Activated CD8-positive, alpha-beta memory T cell treated with anti-CD3 and anti-CD28 coated beads for 24 hours (primary cell): ENCODE data around the gene ADGRB2.
A peak's percentile ranks its signal among the peaks of the same experiment; 100 is the strongest.

Source experiments
- DNase-seq: peaks from one replicate; pipeline ENCODE4 v3.0.0-alpha.2; 2020

Gene ADGRB2

DNA sequence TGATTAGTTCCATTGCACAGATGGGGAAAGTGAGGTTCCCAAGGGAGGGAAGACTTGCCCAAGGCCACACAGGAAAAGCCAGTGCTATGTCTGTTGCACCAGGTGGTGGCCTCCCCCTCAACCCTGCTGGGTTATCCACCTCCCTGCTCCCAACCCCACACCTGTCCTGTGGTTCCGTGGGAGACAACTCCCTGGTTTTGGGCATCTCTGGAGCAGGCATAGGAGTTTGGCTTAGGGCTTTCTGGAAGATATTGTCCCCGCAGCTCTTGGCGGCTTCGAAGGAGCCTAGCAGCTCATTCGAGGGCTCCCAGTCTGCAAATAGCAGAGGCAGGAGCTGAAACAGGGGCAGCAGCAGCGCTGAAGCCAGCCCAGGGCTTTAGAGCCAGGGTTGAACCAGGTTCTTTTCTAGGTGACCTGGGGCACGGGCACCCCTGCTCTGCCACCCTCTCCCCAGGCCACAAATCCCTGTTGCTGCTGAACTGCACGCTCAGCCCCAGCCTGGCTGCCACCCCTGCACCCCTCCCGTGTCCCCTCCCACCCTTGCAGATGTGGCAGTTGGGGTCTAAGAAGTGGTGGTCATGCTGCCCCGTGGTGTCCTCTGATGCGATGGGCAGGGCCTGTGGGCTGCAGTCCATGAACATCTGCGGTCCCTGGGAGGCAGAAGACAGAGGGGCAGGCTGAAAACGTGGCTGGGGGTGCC, 29.6 kb upstream of the ADGRB2 start:
- DNase-seq, result no peak

DNA sequence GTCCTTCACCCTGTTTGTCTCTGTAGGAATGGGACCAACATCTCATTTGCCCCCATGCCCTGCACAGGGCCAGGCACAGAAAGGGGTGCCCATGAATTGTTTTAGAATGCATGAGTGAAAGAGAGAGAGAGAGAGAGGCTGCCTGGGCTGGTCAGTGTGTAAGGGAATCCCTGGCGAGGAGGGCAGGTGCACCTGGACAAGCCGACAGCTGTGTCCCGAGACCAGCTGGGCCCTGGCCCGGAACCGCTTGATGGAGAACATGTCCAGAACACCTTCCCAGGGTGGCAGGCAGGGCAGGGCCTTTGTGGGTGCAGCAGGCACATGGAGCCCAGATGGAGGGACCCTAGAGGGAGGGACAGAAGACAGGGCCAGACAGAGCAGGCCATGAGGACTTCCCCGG, 28.9 kb upstream of the ADGRB2 start:
- DNase-seq, result no peak

DNA sequence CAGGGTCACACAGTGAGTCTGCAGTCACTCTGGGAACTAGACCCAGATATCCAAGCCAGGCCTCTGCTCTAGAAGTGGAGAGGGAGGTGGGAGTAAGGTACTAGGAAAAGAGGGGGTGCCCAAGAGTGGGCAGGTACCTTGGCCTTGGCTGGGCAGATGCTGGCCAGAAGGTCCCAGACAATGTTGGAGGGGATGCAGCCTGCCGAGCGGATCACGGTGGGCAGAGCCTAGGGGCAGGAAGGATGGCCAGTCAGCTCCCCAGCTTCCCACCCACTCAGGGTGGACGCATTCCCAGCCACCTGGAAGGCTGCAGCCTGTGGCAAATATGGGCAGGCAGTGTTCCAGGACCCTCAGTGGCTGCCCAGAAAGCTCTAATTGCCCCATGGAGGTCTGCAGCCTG, 28.4 kb upstream of the ADGRB2 start:
- DNase-seq, result no peak

DNA sequence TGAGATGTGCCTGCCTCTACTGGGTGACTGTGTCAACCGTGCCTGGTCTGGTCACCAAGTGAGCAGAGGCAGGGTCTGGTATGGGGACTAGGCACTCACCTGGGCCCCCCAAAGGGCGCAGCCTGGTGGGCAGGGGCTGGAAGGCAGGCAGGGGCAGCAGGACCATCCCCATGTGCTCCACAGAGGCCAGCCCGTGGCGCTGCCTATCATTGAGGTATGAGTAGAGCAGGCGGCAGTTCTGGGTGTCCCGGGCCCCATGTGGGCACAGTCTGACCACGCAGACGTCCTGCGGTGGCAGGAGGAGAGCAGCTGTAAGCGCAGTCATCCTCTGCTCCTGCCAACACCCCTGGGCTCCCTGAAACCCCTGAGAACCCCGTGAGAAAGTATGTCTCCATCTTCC, 28.0 kb upstream of the ADGRB2 start:
- DNase-seq, result no peak

DNA sequence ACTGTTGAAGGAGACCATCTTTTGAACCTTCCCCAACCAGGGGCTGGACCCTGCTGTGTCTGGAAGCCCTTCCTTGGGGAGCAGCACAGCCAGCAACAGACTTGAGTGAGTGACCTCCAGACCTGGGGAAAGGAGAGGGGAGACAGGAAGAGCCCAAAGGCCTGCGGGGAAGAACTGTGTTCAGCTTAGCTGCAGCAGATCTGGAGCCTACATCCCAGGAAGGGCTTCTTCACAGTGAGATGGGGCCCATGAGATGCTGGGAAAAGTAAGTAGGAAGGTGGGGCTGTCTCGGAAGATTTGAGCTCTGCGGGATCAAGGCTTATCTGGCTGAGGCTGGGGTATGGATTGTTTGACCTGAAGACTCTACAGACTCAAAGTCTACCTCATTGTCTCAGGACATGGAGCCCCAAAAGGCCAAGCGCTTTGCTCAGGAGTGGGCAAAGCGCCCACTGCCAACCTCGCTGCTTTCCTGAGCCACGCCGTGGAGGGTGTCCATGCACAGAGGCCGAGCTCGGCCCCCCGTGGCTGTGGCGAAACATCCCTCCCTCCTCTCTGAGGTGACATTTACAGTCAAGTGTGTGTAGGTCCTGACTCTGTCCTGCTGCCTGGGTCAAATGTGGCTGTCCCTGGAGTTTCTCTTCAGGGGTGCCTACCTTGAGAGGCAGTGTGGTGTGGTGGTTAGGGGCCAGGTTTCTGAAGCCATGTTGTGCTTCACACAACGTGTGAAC, 27.2 kb upstream of the ADGRB2 start:
- DNase-seq, result no peak

DNA sequence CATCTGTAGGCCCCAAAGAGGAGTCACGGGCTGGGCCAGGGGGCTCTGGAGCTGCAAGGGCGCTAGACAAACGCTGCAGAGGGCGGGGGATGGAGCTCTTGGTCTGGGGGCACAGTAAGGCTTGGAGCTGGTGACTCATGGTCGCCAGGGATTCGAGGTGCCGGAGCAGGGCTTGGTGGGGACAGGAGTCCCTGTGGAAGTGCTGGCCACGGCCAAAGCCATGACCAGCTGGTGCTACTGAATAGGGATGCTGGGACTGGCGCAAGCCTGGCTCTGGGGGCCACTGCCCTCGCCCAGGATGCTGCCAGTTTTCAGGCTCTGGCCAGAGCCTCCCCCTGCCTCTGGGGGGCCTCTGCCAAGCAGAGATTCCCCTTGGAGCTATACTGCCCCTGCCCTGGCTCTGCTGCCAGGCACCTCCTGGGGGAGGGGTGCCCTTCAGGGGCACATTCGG, 26.5 kb upstream of the ADGRB2 start:
- no peak for DNase-seq

DNA sequence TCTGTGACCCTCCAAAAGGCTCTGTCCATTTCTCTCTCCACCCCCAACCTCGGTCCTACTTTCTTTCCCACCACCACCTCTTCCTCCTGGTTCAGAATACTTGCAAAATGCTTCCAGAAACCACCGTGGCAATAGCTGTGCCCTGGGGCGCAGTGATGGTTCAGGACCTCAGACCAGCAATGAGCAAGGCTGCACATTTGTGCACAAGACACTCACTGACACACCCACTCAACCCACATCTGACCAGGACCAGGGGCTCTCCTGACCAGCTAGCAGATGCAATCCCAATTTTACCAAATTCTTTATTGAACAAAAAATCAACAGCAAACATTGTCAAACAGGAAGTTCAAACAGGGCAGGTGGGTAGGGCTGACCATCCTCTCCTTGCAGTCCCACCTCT, 26.0 kb upstream of the ADGRB2 start:
- DNase-seq, result no peak

DNA sequence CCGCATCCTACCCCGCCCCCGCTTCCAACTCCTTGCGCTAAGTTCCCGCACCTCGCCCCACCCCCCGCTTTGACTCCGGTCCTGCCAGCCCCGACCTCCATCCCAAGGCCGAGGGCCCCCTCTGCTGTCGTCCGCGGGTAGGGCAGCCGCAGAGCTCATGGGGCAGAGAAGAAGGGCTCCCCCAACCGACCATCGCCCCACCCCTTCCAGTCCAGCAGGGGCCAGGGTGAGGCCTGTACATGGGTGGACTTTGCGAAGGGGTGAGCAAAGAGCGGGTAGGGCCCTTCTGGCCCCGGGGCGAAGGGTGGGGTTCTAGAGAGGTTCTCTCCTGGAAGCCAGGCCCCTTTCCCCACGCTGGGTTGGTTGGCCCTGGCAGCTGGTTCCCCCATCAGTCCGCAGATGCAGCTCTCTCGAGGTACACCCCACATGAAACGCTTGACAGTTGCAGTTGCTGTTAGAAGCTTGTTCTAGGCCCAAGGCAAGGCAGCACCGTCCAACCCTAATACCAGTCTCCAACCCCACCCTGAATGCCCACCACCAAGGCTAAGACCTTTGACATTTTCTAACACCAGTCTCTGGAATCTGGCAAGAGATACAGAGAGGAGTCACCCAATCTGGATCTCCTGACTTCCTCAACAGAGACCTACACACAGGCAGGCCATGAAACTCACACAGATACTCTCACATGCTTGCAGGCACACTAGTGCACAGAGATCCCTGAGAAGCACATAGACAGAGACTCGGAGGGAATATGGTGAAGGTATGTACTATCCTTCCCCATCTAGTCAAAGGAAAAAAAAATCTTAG, 25.3 kb upstream of the ADGRB2 start:
- peak; percentile 100 for DNase-seq

DNA sequence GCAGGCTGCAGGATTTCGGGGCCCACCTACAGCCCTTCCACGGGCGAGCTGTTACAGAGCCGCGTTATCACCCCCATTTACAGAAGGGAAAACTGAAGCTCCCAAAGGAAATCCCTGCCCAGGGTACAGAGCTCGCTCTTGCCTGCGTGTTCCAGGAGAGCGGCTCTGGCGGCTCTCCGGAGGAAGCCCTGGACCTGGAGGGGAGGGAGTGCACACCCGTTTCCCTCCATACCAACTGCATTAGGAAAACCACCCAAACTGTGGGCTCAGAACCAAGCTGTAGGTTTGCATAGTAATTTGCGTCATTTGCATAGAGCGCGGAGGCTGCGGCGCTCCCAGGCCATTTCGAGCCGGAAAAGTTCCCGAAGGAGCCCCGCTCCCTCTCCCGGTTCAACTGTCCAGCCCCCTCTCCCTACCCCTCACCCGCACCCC, 24.7 kb upstream of the ADGRB2 start:
- no peak for DNase-seq

DNA sequence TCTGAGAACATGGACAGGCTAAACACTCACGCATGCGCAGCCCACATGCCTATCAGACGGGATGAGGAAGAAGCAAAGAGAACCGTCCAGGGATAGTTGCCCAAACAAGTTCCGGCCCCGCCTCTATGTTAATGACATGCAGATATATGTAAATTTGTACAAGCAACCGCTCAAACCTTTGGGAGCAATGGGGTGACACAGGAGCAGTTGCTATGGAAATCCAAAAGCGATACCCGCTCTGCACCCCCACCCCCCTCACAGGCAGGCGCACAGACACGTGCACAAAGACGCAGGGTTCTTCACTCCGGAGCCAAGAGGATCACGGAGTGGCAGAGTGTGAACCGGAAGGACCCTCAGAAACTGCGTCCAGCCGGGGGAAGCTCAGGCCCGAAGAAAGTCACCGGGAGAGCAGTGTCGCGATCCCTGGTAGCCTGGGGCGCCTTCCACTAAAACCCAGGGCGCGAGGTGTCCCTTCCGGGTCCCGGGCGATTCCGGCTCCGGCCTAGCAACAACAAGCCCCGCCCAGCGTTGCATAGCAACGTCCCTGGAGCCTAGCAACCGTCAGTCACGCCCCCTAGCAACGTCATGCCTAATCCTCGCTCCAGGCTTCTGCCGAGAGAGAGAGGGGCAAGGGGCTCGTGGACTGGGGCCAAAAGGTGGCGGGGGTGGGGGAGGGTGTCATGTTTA, 24.1 kb upstream of the ADGRB2 start:
- peak; percentile 96 for DNase-seq

DNA sequence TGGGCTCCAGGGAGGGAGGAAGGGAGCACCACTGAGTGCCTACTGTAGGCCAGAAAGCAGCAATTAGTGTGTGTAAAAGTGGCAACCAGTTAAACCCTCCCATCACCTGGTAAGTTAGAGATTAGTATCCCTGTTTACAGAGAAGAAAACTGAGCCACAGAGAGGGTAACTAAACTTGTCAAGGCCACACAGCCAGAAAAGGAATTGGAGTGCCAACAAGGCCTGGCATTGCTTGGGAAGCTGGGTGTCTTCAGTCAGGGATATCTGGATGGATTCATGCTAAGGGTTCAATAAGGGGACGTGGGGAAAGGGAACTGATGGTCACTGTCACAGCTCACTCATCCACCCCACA, 23.6 kb upstream of the ADGRB2 start:
- DNase-seq, result no peak

DNA sequence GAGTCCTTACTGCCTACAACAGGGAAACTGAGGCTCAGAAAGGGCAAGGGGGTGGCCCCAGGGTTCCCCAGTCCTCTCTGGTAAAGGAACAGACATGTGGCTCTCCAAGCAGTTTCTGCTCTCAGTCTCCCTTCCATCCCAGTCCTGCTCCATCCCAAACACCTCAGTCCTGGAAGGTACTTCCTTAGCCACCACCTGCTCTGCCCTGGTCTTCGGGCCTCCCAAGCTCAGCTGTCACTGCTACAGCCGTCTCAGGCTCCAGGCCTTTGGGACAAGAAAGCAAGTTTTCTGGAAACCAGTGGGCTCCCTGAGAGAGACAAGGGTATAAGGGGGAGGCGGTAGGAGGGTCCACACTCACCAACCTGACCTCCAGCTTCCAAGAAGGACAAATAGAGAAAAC, 23.1 kb upstream of the ADGRB2 start:
- no peak for DNase-seq

DNA sequence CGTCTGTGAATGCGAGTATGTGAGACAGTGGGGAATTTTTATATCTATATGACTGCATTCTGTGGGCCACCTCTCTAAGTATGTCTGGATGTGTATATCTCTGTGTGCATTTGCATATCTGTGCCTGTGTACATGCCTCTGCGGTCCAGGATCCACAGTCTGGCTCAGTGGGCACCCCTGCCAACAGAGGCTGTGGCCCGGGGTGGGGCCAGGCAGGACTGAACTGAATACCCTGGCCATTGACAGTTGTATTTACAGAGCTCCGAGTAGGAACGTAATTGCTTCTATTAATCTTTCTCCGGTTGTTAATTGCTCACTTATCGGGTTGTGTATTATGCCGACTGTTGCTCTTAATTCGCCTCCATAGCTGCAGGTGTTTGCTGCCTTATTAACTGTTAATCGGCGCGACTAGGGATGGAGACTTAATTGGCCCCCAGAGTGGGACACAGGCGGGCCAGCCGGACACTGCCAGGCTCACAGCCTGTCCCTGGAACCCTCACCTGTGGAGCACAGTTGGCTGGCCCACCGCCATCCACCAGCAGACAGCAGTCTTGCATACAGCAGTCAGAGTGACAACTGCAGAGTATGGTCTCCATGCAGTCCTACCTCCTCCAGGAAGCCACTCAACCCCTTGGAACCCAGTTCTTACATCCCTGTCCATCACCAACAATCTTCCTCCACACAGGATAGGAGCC, 22.4 kb upstream of the ADGRB2 start:
- DNase-seq, result no peak

DNA sequence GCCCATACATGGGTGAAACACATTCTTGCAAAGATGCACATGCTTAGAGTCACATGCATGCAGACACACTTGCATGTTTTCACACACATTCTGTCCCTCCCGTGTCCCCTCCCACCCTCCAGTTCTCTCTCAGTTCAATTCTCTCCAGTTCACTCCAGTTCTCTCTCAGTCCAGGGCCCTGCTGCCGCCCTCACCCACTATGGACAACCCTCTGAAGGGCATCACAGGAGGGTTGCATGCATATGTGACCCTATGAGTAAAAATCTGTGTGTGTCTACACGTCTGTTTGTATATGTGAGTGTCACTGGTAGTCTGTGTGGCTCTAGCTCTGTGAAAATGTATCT, 21.8 kb upstream of the ADGRB2 start:
- no peak for DNase-seq

DNA sequence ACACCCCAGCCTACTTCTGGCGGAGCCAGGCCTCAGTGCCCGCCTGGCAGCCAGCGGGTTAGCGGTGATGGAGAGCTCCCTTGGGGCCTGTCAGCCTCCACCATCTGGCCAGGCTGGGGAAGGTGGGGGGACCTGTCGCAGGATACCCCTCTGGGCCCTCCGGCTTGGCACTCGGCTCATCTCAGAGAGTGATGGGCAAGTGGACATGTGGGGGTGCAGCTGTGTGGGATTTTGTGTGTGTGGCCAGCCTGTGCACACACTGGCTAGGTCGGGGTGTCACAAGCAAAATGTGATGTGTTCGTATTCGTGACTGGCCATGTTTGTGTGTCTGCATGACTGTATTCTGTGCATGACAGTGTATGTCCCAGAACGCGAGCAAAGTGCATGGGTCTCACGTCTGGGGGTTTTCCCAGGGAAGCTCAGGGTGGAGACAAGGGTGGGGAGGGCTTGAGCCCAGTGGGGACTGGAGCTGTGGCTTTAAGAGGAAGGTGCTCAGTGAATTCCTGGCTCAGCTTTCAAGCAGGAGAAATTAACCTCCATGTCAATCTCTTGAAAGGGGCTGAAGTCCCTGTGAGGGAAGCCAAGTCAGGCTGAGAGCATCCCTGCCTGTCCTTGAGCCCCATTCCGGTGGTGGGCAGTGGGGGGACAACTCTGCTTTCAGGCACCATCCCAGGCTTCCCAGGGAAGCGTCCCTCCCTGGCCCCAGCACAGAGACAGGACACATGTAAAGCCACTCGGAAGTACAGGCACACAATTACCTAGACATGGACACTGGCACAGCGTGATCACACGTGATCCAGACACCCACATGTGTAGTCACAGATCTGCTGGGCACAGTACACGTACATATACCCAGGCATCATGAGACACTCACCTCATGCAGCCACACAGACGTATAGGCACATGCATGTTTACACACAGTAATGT, 21.1 kb upstream of the ADGRB2 start:
- no peak for DNase-seq

DNA sequence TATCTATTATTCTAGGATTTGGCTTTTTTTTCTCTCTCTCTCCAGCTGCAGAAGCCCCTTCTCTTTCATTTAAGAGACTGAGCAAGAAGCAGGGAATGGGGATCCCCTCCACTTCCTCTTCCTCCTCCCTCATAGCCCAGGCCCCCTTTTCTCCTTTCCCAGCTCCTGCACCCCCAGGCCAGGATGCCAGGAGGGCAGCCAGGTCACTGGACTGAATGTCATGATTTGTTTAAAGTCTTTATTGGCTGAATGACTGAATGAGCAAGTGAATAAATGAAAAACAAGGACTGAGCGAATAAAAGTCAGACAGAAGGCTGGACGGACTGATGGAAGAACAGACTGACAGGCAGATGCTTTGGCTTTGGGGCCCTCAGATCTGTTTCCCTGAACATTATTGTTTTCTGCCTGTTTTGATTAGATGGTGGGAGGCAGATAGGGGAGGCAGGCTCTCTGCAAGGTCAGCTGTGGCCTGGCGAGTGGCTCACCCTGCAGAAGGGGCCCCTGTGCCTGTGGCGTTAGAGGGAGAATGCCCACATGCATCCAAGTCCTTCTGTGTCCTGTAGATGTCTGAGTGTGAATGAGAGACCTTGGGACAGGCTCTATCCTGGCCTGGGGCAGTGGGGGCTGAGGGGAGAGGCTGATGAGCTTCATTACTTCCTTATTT, 20.3 kb upstream of the ADGRB2 start:
- no peak for DNase-seq

DNA sequence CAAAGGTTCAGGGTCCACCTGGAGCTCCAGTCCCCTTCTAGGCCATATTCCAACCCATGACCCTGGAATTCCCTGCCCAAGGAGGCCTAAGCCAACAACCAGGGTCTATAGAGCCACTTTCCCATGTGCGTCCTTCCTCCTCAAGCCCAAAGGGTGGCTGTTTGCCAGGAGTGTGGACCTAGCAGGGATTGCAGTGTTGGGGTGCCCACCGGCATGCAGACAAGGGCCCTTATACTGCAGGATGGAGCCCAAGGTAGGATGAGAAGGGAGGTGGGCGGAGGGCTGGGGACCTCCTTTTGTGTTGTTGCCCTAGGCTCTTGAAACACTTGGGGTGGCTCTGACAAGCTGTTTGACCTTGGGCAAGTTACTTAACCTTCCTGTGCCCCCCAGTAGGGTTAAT, 19.7 kb upstream of the ADGRB2 start:
- no peak for DNase-seq

DNA sequence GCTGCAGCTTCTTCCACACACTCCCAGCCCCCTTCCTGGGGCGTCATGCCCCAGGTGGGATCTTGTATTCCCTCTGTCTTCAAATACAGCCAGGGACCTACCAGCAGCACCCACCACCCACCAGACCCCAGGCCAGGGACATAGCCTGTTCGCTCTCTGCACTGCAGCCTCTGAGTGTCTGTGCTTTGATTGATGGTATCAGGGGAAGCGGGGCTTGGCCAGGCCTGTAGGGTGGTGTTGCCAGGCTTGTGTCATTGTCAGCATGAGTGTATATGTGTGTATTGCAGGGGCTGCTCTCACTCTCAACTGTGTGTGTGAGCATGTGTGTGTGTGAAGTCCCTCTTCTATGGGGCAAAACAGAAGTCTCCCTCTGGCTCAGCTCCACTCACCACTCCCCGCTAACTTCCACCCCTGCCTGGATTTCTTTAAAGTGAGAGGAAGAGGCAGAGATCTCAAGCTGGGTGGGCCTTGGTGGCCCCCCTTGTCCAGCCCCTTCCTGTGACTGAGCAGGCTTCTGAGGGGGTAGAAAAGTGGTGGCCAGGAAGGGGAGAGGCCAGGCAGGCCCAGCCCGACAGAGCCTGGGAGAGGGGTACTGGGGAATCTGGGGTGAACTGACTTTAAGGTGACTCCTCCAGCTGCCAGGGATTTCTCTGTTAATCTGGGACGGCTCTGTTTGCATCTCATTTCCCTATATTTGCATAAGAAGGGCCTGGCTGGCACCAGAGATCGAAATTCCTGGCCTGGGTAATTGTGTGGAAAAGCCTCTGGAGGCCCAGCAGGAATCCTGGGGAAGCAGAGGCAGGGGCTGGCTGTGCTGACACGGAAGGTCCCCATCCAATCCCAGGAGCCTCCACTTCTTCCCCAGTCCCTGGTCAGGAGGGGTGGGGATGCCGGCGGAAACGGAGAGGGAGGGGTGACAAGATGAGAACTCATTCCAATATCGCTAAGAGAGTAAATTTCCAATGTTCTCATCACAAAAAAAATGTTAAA, 18.6 kb upstream of the ADGRB2 start:
- no peak for DNase-seq

DNA sequence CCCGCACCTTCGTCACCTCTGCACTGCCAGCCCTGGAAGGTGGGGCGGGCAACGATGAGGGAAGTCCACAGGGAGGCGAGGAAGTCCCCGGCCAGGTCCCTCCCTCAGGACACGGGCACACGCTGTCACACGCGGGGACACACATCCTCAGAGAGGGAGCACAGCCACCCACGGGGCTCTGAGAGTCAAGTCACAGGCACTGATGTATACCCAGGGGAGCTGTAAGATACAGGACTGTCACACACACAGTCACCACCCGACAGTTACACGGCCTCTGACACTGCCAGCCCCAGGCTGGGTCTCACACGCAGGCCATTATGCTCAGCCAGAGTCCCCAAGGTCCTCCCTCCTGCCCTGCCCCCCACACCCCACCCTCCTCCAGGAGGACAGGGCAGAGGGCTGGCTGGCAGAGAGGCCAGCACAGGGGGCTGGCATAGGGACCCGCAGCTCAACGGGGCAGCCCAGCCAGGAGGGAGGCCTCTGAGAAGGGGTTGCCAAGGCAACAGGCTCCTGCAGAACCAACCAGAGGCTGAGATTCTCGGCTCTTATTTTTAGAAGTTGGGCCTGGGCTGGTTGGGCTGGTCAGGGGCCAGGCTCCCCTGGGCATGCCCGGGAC, 17.7 kb upstream of the ADGRB2 start:
- DNase-seq, result no peak
